Stimulated activated CD8-positive, alpha-beta memory T cell treated with anti-CD3 and anti-CD28 coated beads, Interleukin-15, amount 100 ng/mL, for 48 hours (primary cell): ENCODE results near the gene SULT1C4.

Experiments used
- DNase-seq, 2 donors: peaks; one replicate each; pipeline ENCODE4 v3.0.0-alpha.2; 2020; ENCODE audit warnings: low read depth in 2 of 2

SULT1C4 gene

DNA sequence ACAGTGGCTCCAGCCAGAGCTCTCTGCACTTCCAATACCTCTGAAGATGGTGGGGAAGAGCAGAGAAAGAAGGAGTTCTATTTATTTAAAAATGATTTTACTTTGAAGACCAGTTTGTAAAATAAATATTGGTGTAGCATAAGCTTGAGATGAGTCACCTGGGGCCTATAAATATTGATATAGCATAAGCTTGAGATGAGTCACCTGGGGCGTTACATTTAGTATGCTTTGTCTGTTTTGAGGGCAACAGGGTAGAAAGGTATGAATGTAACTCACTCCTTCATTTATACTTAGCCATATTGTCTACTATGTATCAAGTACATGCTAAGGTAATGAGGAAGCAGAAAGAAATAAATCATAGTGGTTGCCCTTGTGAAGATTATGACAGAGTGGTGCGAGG is 7.7 kb upstream of the SULT1C4 start:
- no peak for DNase-seq

DNA sequence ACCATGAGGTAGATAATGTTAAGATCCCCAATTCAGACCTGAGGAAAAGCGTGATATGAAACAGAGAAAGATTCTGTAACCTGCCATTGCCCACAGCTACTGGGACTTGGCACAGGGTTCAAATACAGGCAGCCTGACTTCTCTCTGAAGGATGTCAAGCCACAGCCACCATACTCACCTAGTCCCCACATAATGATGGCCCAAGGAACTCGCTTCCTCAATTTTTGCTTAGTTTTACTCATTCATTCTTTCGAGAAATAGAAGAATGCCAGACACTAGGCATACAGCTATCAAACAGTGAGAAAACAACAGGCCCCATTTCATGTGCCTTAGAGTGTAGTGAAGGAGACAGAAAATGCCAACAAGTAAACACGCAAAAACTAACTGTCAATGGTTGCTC is 980 bp upstream of the SULT1C4 start:
- no peak for DNase-seq

DNA sequence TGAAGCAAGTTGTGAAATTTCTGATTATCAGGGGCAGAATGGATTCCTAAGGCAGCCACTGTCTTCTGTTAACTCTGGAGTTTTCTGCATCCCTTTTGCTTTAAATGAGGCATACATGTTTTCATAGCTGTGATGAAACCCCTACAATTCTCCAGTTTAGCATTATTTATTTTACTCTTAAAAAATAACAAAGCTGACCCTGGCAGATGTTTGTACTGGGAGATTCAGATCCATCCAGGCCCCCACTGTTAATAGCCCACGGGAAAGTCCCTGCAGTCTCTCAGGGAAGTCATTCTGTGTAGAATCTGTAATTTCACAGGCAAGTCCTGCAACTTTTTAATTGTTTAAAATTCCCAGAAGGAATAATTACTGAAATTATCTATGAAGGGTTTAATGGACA is 353 bp upstream of the SULT1C4 start:
- DNase-seq = no peak

- no peak for DNase-seq
These were observed 1.1 kb downstream of the SULT1C4 start for GRCh38 chr2:108378851-108379250.

GRCh38 chr2:108382196-108382595 is 4.4 kb downstream of the SULT1C4 start:
- DNase-seq = no peak

DNA sequence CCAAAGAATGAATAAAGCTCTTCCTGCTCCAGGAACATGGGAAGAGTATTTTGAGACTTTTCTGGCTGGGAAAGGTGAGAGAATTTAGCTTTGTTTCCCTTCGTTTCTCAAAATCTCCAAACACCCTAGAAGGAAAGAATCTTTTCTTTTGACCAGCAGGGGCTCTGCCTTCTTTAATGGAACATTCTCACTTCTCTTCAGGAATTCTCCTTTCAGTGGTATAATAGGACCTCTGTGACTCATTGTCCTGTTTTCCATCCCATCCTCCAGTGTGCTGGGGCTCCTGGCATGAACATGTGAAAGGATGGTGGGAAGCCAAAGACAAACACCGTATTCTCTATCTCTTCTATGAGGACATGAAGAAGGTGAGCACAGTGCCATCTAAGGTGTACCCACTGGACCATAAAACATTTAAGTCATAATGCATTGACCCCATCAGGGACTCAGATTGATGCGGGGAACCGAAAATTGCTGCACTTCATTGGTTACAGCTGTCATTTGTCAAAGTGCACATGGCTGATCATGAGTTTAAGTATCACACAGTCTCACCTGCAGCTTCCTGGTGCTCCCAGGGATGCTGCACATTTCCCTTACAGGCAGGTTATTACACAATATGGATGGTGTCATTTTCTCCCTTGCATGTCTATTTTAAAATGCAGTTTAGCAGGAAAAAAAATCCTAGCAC is 5.5 kb downstream of the SULT1C4 start:
- no peak for DNase-seq

- no peak for DNase-seq
These were observed 7.1 kb downstream of the SULT1C4 start for GRCh38 chr2:108384662-108385393.

DNA sequence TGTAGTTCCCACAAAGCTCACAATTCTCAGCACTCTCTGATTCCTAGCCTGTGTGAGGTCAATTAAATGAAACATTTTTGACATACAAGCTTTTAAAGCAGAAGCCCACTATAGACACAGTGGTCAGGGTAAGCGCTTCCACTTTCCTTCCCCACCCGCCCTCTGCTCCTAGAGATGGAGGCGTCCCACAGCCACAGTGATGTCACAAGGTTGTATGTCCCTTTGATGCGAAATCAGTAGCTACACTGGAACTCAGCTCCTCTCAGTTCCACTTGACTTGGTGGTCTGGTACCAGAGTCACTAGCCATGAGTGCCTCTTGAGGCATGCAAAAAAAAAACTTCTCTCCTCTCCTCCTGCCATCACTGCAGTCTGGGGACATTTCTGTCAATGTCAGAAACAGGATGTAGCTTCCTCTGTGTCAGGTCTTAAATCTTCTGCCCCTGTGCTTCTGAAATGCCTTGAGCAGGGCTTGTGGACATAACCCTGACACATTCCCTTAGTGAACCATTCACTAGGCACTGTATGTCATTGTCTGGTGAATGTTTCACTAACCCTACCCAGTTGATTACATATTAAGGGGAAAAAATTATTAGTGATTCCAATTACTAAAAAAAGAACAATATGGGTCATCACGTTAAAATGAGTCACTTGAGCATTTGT is 7.8 kb downstream of the SULT1C4 start:
- DNase-seq = no peak

- no peak for DNase-seq
These were observed 10.3 kb downstream of the SULT1C4 start for GRCh38 chr2:108388045-108388444.

GRCh38 chr2:108390340-108390739 is 12.6 kb downstream of the SULT1C4 start:
- no peak for DNase-seq

DNA sequence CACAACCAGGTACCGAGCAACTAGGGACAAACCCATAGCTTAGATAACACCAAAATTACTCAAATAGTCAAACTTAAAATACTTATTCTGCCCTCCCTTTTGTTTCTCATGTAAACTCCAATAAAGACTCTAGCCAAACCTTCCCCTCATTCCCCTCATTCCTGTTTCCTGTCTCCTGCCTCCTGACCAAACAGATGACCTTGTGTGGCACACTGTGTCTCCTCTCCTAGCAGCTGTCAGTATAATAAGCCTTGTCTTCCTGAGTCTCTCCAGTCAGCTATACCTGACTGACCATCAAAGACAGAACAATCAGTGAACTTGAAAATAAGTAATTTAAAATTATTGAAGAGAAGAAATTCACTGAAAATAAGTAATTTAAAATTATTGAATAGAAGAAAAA is 14.3 kb downstream of the SULT1C4 start:
- DNase-seq = no peak

DNA sequence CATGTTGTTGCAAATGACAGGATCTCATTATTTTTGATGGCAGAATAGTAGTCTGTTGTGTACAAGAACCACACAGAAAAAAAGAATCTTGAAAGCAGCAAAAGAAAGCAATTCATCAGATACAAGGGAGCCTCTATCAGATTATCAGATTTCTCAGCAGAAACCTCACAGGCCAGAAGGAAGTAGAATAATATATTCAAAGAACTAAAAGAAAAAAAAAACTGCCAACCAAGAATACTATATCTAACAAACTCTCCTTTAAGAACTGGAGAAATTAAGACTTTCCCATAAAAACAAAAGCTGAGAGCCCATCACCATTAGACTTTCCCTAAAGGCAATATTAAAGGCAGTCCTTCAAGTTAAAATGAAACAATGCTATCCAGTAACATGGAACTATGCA is 15.4 kb downstream of the SULT1C4 start:
- no peak for DNase-seq

GRCh38 chr2:108395155-108395554 is 17.4 kb downstream of the SULT1C4 start:
- no peak for DNase-seq

DNA sequence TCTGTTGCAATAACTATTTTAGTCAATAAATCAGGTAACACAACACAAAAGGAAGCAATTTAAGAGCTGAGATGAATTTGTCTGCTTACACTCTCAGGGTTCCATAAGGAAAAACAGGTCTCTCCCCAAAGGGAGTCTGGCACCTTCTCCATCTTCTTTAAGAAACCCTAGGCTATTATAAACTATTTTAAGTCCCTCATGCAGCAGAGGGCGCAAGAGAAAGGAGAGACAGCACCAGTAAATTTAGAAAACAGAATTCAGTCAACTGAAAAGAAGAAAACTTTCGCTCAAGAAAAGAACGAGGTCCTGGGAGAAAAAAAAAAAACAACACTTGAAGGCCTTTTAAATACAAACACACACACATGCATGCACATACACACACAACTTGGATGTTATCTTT is 19.1 kb downstream of the SULT1C4 start:
- DNase-seq = no peak

GRCh38 chr2:108399479-108399878 is 21.7 kb downstream of the SULT1C4 start:
- DNase-seq = no peak

GRCh38 chr2:108401800-108402199 is 24.0 kb downstream of the SULT1C4 start:
- no peak for DNase-seq

DNA sequence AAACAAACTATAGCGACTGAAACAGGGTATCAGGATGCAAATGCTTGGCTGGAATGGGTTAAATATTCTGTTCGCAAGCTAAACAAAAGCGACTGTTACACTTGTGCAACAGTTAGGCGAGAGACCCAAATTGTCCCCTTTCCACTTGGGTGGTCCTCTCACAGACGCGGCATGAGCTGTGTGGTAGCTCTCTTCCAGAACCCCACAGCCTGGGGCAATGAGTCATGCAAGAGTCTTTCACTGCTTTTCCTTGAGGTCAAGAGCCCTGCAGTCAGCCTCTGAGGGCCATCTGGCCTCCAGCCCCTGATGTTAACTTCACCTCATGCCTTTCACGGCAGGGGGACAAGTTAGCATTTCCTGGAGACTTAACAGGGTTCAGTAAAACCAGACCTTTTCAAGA is 25.7 kb downstream of the SULT1C4 start:
- DNase-seq = no peak

GRCh38 chr2:108404784-108405397 is 27.1 kb downstream of the SULT1C4 start:
- DNase-seq = no peak

GRCh38 chr2:108407864-108408729 is 30.3 kb downstream of the SULT1C4 start:
- no peak for DNase-seq

GRCh38 chr2:108409768-108410167 is 32.0 kb downstream of the SULT1C4 start:
- no peak for DNase-seq

DNA sequence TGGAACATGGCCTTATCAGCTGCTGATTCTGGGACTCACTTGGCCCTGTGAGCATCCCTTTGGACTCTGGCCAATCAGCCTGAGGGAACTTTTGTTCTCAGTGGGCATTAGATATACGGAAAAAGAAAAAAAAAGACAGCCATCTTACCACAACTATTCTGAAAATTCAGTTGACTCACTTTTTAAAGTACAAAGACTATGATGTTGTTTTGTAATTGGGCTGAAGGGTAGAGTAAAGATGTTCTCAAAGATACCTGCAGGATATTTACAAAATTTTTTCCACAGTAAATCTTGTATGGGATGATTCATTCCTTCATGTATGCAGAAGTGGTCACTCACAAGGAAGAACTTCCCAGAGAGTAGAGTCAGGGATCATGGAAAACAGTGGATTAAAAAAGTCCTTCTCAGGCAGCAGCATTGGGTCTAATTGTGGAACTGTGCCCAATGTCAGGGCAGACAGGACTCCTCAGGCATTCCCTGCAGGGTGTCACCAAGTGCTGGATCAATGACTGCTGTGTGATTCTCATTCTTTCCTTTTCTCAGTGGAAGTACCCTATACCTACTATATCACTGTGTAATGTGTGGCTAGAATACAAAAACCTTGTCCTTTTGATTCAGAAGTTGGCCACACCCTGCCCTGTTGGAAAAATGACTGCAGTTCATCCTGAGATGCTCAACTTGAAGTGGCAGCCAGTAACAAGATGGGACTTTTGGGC is 35.4 kb downstream of the SULT1C4 start:
- DNase-seq = no peak
